GM19324 (cell line): ENCODE data around the gene ABCB9.
"Not testable (repeated sequence)": the region's sequence is repeated elsewhere in the genome, so short reads cannot be mapped to it uniquely, and the experiment has no call there.

Experiments used
- ATAC-seq: cut with Tn5 transposase; IDR thresholded peaks from one replicate; pipeline ENCODE4 v1.9.1; 2021; ENCODE audit warnings: mild to moderate bottlenecking, moderate library complexity; ENCODE audit not compliant: unreplicated experiment, low FRiP score

Gene ABCB9

DNA sequence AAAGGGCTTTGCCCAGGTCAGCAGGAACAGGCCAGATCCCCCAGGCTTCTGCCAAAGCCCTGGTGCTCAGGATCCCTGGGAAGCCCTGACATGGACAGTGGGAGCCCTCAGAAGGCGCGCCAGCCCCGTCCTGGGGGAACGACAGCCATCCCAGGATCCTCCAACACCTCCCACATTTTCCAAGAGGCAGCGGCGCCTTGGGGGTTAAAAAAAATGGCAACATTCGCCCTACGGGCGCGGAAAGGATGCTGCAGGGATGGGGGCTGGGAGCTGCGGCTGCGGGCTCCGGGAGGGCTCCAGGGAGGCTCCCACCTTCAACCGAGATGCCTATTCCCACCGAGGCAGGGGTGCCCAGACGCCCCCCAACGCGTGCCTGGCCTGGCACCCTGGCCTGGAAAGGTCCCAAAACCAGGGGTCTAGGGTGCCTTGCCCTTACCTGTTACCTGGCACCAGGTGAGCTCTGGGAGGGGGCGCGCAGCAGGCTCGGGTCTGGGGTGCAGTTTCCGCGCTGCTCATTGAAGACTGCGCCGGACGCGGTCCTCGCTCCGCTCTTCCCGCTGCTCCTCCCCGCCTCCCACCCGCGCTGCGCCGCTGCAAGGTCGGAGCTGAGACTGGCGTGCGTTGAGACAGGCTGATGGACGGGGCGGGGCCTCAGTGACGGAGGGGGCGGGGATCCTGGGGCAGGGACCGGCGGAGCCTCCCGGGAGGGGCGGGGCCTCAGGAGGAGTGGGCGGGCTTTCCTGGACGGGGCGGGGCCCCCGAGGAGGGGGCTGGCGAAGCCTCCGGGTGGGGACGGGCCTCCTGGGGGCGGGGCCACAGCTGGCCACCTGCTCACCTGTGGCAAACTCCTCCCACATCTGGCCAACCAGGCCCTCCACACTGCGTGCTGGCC lies at the start of gene ABCB9:
TSS of gene ABCB9 (minus strand) at position 613 of the 892 bp plus-strand sequence. CDS start 6,228 bp downstream, outside the sequence.
- ATAC-seq, result peak; percentile 54

- ATAC-seq, result not testable (repeated sequence)
These were observed 48.2 kb upstream of the ABCB9 start for GRCh38 chr12:123014473-123014872.

DNA sequence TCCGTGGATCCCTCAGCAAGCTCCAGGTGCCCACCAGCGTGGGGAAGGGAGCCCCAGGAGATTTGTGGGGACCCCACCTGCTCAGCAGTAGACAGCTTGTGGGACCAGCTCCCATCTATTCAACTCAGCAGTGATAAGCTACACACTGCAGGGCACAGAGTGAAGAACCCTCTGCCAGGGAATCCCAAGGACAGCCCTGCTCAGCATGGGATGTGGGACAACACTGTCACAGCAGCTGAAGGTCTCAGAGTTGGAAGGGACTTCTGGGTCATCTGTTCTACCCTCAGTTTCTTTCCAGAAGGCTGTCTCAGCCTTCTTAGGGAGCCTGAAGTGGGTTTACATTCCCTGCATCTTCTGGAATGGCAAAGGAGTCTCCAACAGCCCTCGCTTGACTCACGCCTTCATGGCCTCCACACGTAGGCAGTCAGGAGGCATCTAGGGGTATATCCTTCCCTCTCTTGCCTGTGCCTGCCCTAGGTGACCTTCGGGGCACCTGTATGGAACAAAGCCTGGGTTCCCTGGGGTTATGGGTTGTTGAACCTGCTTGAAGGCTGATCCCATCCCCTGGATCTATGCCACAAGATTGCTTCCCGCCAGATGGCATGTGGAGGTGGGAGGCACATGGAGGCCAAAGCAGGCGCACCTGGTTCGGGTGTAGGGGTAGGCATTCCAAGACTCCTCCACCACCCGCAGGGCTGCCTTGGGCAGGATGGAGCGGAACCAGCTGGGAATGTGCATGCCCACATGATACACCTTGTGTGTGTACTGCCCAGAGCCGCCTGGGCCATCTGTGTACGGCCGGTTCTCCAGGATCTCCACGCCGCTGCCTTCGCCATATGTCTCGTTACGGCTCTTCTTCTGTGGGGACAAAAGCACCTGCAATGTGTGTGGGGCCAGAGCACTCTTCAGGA lies 47.2 kb upstream of the ABCB9 start:
- no peak for ATAC-seq

- ATAC-seq, result no peak
These were observed 45.4 kb upstream of the ABCB9 start for GRCh38 chr12:123011701-123012100.

- ATAC-seq, result no peak
These were observed 44.4 kb upstream of the ABCB9 start for GRCh38 chr12:123010681-123011080.

GRCh38 chr12:123010110-123010509 lies 43.8 kb upstream of the ABCB9 start:
- no peak for ATAC-seq

GRCh38 chr12:123006977-123007376 lies 40.7 kb upstream of the ABCB9 start:
- ATAC-seq, result no peak

- ATAC-seq, result no peak
These were observed 38.9 kb upstream of the ABCB9 start for GRCh38 chr12:123005081-123005626.

GRCh38 chr12:123004287-123004686 lies 38.0 kb upstream of the ABCB9 start:
- no peak for ATAC-seq

DNA sequence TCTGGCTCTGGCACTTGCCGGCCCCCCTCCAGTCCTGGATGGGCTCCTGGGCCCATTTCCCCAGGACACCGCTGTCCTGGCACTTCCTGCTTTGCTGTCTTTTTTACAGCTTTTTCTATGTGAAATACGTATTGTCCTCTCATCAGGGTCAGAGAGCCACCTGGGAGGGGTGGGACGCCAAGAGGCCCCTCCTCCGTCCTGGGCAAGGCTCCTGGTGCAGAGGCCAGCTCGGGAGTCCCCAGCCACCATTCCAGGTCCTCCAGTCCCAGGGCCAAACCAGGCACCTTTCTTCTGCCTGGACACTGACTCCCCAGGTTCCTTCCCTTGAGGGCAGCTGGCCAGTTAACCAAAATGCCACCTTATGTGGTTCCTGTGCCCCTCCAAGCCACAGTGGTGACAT lies 37.0 kb upstream of the ABCB9 start:
- ATAC-seq, result no peak

- ATAC-seq, result no peak
These were observed 35.2 kb upstream of the ABCB9 start for GRCh38 chr12:123001464-123001863.

DNA sequence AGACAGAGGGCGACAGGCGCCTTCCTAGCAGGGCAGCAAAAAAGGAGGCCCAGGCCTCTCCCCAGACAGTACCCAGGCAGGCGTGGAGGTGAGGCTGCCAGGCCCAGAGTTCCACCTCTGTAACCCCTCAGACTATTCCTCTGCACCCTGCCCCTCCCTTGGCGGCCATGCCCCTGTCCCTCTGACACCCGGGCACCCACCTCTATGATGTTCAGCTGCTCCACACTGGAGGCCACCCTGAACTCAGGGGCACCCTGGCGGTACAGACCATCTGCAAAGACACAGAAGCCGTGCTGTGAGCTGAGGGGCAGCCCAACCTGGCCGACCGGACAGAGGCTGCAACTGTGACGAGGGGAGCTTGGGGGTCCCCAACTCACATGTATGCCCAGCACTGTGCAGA lies 34.3 kb upstream of the ABCB9 start:
- ATAC-seq, result no peak

GRCh38 chr12:122999986-123000420 lies 33.7 kb upstream of the ABCB9 start:
- no peak for ATAC-seq

DNA sequence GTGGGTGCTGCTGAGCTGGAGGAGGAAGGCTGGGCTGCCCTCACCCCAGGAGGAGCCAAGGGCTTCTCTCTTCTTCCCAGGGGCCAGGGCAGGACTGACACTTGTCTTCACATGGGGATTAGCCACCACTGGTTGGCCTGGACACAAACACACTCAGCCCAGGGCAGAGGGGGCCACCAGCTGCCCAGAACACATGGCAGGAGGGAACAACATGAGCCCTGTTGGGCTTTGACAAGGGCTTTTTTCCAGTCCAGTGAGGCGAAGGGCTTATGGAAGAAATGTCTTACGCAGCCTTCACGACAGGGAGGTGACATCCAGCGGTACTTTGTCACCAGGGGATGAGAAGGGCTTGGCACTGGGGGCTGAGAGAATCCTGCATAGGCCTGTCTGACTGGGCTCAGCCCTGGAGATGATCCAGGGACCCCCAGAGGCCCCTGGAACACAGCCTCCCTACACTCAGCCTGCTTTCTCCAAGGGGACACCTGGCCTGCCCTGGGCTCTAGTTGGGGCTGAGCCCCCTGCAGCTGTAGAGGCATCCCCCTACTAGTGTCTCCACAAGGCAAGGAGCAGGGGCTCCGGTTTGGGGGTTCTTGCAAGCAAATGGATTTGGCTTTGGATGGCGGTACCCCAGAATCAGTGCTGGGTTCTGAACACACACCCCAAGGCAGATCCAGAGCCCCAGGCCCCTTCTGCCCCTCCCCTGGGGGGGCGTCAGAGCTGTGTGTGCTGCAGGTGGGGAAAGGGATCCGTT lies 33.1 kb upstream of the ABCB9 start:
- ATAC-seq, result no peak

GRCh38 chr12:122998316-122998715 lies 32.1 kb upstream of the ABCB9 start:
- no peak for ATAC-seq

- no peak for ATAC-seq
These were observed 31.3 kb upstream of the ABCB9 start for GRCh38 chr12:122997343-122998250.

DNA sequence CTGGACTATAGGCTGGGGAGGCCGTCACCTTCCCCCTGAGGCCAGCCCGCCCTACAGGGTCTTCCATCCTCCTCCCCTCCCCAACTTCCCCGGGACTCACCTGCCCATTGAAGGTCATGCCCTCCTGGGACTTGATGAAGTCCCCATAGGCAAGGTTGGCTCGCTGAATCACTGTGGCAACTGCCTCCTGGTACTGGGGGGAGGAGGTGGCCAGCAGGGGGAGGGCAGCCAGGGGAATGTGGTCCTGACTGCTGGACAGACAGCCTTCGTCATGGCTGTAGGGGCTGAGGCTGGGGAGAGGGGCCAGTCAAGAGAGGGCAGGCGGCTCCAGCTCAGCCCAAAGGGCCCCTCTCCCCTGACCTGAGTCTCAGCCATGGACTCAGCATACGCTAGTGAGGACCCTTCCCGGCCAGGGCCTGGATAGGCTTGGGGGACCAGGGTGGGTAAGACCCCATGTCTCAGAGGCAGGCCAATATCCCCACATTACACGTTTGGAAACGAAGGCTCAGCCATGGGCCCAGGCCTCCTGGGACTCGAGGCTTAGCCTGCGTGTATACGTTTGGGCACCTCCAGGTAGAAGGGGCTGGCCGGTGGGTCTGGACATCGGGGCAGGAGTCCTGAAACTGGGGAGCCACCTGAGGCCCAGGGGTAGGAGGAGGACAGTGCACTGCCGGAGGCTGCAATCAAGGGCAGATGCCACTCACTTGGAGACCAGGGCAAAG lies 30.5 kb upstream of the ABCB9 start:
- no peak for ATAC-seq

- no peak for ATAC-seq
These were observed 29.9 kb upstream of the ABCB9 start for GRCh38 chr12:122996188-122996601.
